Measurements from ENCODE around the gene ARRDC1.
"Not testable (repeated sequence)": the region's sequence is repeated elsewhere in the genome, so short reads cannot be mapped to it uniquely, and the experiment has no call there.

Gene ARRDC1

GRCh38 chr9:137613738-137614523, 8.4 kb downstream of the ARRDC1 start:
- 96 to 97% methylated on average over 25 to 26 of the region's 27 CpGs for WGBS, 2 experiments (ENCODE audit: insufficient coverage in 2 of 2)
- Histone ChIP-seq H3K27ac (ENCODE audit: low read depth, low read length, severe bottlenecking) (no peak overlapping the region), H3K4me1 (ENCODE audit: control insufficient read depth, insufficient read depth, low read length, poor library complexity, severe bottlenecking) (peaks cover 23% of the 10 kb centered on the region), H3K9me3 (ENCODE audit: control insufficient read depth, low read length) (no peaks in the 10 kb centered on the region), H3K4me3 (ENCODE audit: extremely low read depth, insufficient read depth, low read length, poor library complexity, severe bottlenecking) (no peak overlapping the region), H3K36me3 (ENCODE audit: control insufficient read depth, insufficient read depth, low read length) (peaks cover 24% of the 10 kb centered on the region)

GRCh38 chr9:137614631-137615386, 9.3 kb downstream of the ARRDC1 start:
- Histone ChIP-seq H3K36me3 (ENCODE audit: control insufficient read depth, insufficient read depth, low read length) (peaks cover 24% of the 10 kb centered on the region), H3K4me1 (ENCODE audit: control insufficient read depth, insufficient read depth, low read length, poor library complexity, severe bottlenecking) (peaks cover 23% of the 10 kb centered on the region), H3K4me3 (ENCODE audit: extremely low read depth, insufficient read depth, low read length, poor library complexity, severe bottlenecking) (no peak overlapping the region), H3K9me3 (ENCODE audit: control insufficient read depth, low read length) (no peaks in the 10 kb centered on the region), H3K27ac (ENCODE audit: low read depth, low read length, severe bottlenecking) (no peak overlapping the region)
- 94 to 97% methylated on average over 24 of the region's 25 CpGs for WGBS, 2 experiments (ENCODE audit: insufficient coverage in 2 of 2)

- 95 to 96% methylated on average over 18 to 19 of the region's 19 CpGs for WGBS, 2 experiments (ENCODE audit: insufficient coverage in 2 of 2)
- Histone ChIP-seq H3K36me3 (ENCODE audit: control insufficient read depth, insufficient read depth, low read length) (peaks cover 26% of the 10 kb centered on the region), H3K9me3 (ENCODE audit: control insufficient read depth, low read length) (no peaks in the 10 kb centered on the region), H3K27ac (ENCODE audit: low read depth, low read length, severe bottlenecking) (no peak overlapping the region), H3K4me3 (ENCODE audit: extremely low read depth, insufficient read depth, low read length, poor library complexity, severe bottlenecking) (no peak overlapping the region), H3K4me1 (ENCODE audit: control insufficient read depth, insufficient read depth, low read length, poor library complexity, severe bottlenecking) (peaks cover 23% of the 10 kb centered on the region)
Observed at GRCh38 chr9:137615387-137615871, 9.9 kb downstream of the ARRDC1 start.

GRCh38 chr9:137618105-137619067, 12.9 kb downstream of the ARRDC1 start, which contains the start of gene EHMT1:
Gene EHMT1 (plus strand): TSS chr9:137619005. CDS start chr9:137619029, 24 bp downstream.
- 1 to 3% methylated on average over 26 to 55 of the region's 94 CpGs for WGBS, 2 experiments (ENCODE audit: insufficient coverage in 2 of 2)
- H3K4me1 ChIP-seq (ENCODE audit: control insufficient read depth, insufficient read depth, low read length, poor library complexity, severe bottlenecking) = peaks cover 6% of the 10 kb centered on the region
- H3K36me3 ChIP-seq (ENCODE audit: control insufficient read depth, insufficient read depth, low read length) = peaks cover 43% of the 10 kb centered on the region
- peak within 1 kb of the TSS; percentile 92 for H3K27ac ChIP-seq (ENCODE audit: low read depth, low read length, severe bottlenecking)
- H3K4me3 ChIP-seq (ENCODE audit: extremely low read depth, insufficient read depth, low read length, poor library complexity, severe bottlenecking) = peak within 1 kb of the TSS; percentile 99
- H3K9me3 ChIP-seq (ENCODE audit: control insufficient read depth, low read length) = no peaks in the 10 kb centered on the region

GRCh38 chr9:137619240-137620047, 14.0 kb downstream of the ARRDC1 start:
- no peaks in the 10 kb centered on the region for H3K9me3 ChIP-seq (ENCODE audit: control insufficient read depth, low read length)
- peaks cover 42% of the 10 kb centered on the region for H3K36me3 ChIP-seq (ENCODE audit: control insufficient read depth, insufficient read depth, low read length)
- H3K27ac ChIP-seq (ENCODE audit: low read depth, low read length, severe bottlenecking) = peak overlapping the region; percentile 81
- WGBS, 2 experiments (ENCODE audit: insufficient coverage in 2 of 2) = 3 to 5% methylated on average over 27 to 34 of the region's 58 CpGs
- peak overlapping the region; percentile 89 for H3K4me3 ChIP-seq (ENCODE audit: extremely low read depth, insufficient read depth, low read length, poor library complexity, severe bottlenecking)
- peaks cover 6% of the 10 kb centered on the region for H3K4me1 ChIP-seq (ENCODE audit: control insufficient read depth, insufficient read depth, low read length, poor library complexity, severe bottlenecking)

- Histone ChIP-seq H3K27ac (ENCODE audit: low read depth, low read length, severe bottlenecking) (no peak overlapping the region), H3K36me3 (ENCODE audit: control insufficient read depth, insufficient read depth, low read length) (peaks cover 42% of the 10 kb centered on the region), H3K9me3 (ENCODE audit: control insufficient read depth, low read length) (no peaks in the 10 kb centered on the region), H3K4me1 (ENCODE audit: control insufficient read depth, insufficient read depth, low read length, poor library complexity, severe bottlenecking) (peaks cover 6% of the 10 kb centered on the region), H3K4me3 (ENCODE audit: extremely low read depth, insufficient read depth, low read length, poor library complexity, severe bottlenecking) (peak overlapping the region; percentile 89)
- 67 to 86% methylated on average over 1 of the region's 4 CpGs for WGBS, 2 experiments (ENCODE audit: insufficient coverage in 2 of 2)
Observed at GRCh38 chr9:137620048-137620405, 14.5 kb downstream of the ARRDC1 start.

- no peaks in the 10 kb centered on the region for H3K9me3 ChIP-seq (ENCODE audit: control insufficient read depth, low read length)
- H3K4me3 ChIP-seq (ENCODE audit: extremely low read depth, insufficient read depth, low read length, poor library complexity, severe bottlenecking) = peak overlapping the region; percentile 89
- H3K36me3 ChIP-seq (ENCODE audit: control insufficient read depth, insufficient read depth, low read length) = peaks cover 37% of the 10 kb centered on the region
- H3K4me1 ChIP-seq (ENCODE audit: control insufficient read depth, insufficient read depth, low read length, poor library complexity, severe bottlenecking) = peaks cover 6% of the 10 kb centered on the region
- WGBS, 2 experiments (ENCODE audit: insufficient coverage in 2 of 2) = 91 to 93% methylated on average over 7 of the region's 7 CpGs
- H3K27ac ChIP-seq (ENCODE audit: low read depth, low read length, severe bottlenecking) = no peak overlapping the region
Observed at GRCh38 chr9:137620581-137620980, 15.1 kb downstream of the ARRDC1 start.

GRCh38 chr9:137621131-137621757, 15.8 kb downstream of the ARRDC1 start:
- Histone ChIP-seq H3K4me3 (ENCODE audit: extremely low read depth, insufficient read depth, low read length, poor library complexity, severe bottlenecking) (no peak overlapping the region), H3K4me1 (ENCODE audit: control insufficient read depth, insufficient read depth, low read length, poor library complexity, severe bottlenecking) (peaks cover 6% of the 10 kb centered on the region), H3K9me3 (ENCODE audit: control insufficient read depth, low read length) (no peaks in the 10 kb centered on the region), H3K27ac (ENCODE audit: low read depth, low read length, severe bottlenecking) (no peak overlapping the region), H3K36me3 (ENCODE audit: control insufficient read depth, insufficient read depth, low read length) (peaks cover 34% of the 10 kb centered on the region)
- WGBS, 2 experiments (ENCODE audit: insufficient coverage in 2 of 2) = 86 to 91% methylated on average over 5 of the region's 6 CpGs

- WGBS, 2 experiments (ENCODE audit: insufficient coverage in 2 of 2) = 92 to 95% methylated on average over 4 to 7 of the region's 8 CpGs
- H3K4me3 ChIP-seq (ENCODE audit: extremely low read depth, insufficient read depth, low read length, poor library complexity, severe bottlenecking) = not testable (repeated sequence)
Observed at GRCh38 chr9:137622211-137622610, 16.7 kb downstream of the ARRDC1 start.

More at GRCh38 chr9:137622211-137622610, 16.7 kb downstream of the ARRDC1 start:
- not testable (repeated sequence) for H3K9me3 ChIP-seq (ENCODE audit: control insufficient read depth, low read length); H3K4me1 ChIP-seq (ENCODE audit: control insufficient read depth, insufficient read depth, low read length, poor library complexity, severe bottlenecking); H3K27ac ChIP-seq (ENCODE audit: low read depth, low read length, severe bottlenecking)
- peaks cover 34% of the 10 kb centered on the region for H3K36me3 ChIP-seq (ENCODE audit: control insufficient read depth, insufficient read depth, low read length)
